Jurkat, Clone E6-1 (cell line): ENCODE results near the gene LYAR.

Experiments
- DNase-seq: peaks from one replicate; pipeline ENCODE4 v3.0.0-alpha.2; 2011; ENCODE audit warnings: low read depth, low spot score
- H3K4me3 ChIP-seq: 2 replicates; pipeline ENCODE4 v1.5.1; 2011; ENCODE audit warnings: mild to moderate bottlenecking, low read length, control low read depth, moderate library complexity

Gene LYAR

DNA sequence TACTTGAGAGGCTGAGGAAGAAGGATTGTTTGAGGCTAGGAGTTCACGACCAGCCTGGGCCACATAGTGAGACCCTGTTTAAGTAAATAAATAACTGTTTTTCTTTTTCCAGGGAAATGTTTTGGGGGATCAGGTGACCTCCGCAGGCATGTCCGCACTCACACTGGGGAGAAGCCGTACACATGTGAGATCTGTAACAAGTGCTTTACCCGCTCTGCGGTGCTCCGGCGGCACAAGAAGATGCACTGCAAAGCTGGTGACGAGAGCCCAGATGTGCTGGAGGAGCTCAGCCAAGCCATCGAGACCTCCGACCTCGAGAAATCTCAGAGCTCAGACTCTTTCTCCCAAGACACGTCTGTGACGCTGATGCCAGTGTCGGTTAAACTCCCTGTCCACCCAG lies 30.6 kb upstream of the LYAR start:
- H3K4me3 ChIP-seq: no peak overlapping the region
- DNase-seq: no peak

DNA sequence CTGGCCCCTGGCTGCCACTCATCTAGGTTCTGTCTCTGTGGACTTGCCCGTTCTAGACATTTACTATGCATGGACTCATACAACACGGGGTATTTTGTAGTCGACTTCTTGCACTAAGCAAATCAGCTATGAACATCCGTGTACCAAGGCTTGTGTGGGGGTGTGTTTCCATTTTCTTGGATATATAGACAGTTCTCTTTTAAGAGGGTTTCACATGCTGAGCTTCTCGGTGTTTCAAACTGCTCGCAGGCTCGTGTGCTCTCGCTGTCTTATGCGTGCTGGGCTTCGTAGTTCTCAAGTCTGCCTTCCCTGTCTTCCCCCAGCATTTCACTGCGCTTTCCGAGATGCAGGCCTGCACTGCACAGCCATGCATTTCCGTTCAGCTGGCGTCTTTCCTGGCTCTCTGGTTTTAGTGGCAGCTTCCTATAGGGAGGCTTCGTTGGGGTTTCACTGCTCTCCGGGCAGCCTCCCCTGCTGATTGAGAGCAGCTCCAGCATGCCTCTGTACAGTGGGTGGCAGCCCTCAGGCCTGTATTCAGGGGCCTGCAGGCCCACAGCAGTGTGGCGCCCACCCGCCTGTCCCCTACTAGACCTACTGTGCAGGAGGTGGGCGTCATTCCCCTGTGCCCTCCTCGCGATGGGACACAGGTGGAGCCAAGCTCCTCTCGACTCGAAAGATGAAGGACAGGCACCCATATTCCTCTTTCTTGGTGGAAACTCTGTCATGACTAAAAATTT lies 27.7 kb upstream of the LYAR start:
- no peak overlapping the region for H3K4me3 ChIP-seq
- DNase-seq: no peak

DNA sequence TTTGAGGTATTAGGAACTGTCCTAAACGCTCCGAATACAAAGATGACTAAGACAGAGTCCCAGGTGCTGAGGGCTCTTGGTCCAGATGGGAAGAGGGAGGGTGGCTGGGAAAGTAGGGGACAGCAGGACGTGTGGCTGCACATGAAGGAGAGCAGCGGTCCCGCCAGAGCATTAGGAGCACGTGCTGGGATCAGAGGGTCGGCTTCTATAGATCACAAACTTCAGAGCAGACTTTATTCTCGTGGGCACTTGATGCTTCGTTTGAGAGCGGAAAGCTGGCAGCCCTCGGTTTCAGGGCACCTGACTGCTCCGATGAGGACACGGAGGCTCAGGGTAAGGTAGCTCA lies 26.2 kb upstream of the LYAR start:
- no peak for DNase-seq
- H3K4me3 ChIP-seq: no peak overlapping the region

DNA sequence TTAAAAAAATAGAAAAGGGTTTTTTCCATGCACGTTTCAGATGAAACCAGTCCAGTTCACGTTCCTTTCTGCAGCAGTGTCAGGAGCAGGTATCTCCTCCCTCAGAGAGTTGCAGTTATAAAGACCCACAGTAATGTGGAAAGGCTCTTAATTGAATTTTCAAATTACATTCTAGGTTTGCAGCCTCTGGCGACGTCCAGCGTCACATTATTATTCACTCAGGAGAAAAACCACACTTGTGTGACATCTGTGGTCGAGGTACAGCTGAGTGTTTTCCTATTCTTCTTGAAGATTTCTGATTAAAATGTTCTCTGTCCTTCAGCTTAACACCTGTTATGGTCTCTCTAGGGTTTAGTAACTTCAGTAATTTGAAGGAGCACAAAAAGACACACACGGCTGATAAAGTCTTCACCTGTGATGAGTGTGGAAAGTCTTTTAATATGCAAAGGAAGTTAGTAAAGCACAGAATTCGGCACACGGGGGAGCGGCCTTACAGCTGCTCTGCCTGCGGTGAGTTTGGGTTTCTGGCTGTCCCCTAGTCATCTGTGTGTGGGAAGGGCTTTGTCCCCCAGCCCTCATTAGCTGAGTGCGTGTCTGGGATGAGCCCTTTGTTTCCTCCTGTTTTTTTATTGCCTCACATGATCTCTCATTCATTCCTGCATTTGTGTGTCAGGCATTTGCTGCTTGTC lies 25.7 kb upstream of the LYAR start:
- no peak overlapping the region for H3K4me3 ChIP-seq
- DNase-seq: no peak

DNA sequence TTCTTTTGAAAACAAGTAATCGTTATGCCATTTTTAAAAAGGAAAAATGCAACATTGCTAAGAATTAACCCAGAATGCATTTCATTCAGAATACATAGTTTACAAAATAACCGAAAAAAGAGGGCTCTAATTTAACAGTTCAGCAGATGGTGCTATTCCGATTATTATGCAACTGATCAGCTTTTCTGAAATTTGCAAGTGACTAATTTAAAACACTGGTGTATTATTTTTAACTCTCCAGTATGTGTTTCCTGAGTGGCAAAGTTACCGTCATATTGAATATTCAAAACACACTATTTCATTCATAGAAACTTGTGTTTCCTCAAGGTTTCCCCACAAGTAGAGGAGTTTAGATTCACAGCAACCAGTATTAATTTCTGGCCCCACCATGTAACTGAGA lies 21.2 kb upstream of the LYAR start:
- DNase-seq: no peak
- H3K4me3 ChIP-seq: no peak overlapping the region

DNA sequence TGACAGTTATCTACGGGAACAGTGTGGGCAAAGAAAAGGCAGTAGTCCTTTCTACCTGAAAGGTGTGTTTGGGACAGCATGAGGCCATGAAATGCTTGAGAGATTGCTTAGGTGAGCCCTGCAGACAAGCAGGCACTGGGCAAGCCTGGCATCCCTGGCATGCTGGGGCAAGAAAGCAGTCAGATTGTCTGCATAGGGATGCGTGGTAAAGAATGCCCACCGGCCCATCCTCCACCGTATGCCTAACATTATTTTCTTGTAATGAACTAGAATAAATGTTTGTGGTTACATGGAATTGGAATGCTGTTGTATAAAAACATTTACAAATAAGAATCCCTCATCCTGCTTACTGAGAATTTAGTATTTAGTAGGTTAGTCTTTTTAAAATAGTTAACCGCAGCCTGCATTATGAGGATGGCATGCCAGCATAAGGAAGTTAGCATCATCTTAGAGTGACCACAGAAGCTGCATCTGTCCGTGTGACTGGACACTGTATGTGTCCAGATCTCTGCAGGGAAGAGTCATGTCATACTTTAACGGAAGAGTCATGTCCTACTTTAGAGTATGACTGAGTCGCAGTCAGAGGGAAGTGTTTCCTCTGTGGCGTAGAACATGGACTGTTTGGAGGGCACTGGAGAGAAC lies 19.0 kb upstream of the LYAR start:
- DNase-seq: no peak
- no peak overlapping the region for H3K4me3 ChIP-seq

DNA sequence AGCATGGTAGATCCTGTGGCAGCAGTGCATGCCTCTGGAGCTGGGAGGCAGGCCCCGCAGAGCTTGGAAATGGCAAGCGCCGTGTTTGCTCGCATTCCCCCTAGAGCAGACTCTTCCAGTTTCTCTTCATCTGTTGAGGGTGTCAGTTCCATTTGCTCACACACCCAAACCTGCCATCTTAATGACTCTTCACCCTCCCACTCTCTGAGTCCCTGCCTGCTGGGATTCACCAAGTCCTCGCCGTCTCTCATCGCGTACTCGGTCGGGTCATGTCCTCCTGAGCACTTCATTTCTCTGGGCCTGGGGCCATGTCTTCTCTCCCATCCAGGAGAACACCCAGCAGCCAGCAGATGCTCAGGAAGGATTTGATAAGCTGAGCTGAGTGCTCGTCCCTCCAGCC lies 17.0 kb upstream of the LYAR start:
- DNase-seq: no peak
- H3K4me3 ChIP-seq: no peak overlapping the region

DNA sequence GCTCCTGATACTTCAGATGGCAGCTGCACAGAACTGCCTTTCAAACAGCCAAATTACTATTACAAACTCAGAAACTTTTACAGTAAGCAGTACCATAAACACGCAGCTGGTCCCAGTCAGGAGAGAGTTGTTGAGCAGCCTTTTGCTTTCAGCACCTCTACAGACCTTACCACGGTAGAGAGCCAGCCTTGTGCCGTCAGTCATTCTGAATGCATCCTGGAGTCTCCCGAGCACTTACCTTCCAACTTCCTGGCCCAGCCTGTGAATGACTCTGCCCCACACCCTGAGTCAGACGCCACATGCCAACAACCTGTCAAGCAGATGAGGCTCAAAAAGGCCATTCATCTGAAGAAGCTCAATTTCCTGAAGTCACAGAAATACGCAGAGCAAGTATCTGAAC lies 12.5 kb upstream of the LYAR start:
- DNase-seq: no peak
- no peak overlapping the region for H3K4me3 ChIP-seq

DNA sequence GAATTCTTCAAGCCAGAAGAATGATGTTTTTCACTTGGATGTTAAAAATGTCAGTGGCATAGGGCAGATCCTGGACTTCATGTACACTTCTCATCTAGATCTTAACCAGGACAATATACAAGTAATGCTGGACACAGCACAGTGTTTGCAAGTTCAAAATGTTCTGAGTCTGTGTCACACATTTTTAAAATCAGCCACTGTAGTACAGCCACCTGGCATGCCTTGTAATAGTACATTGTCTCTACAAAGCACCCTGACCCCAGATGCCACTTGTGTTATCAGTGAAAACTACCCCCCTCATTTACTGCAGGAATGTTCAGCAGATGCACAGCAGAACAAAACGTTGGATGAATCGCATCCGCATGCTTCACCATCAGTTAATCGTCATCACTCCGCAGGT lies 12.0 kb upstream of the LYAR start:
- no peak for DNase-seq
- no peak overlapping the region for H3K4me3 ChIP-seq

DNA sequence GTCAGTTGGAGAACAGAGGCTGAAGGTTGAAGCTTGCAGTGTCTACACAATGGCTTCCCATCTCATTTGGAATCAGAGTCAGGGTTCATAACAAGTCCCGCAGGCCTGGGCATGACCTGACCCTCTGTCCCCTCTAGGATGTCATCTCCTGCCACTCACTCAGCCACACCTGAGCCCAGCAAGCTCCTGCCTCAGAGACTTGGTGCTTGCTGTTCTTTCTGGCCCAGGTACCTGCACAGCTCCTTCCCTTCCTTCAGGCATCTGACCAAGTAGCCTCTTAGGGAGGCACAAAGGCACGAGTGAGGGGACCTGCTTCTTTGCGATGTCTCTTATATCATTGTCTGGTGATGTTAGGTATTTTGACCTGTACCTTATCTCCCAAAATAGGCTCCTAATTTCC lies 9.1 kb upstream of the LYAR start:
- no peak for DNase-seq
- H3K4me3 ChIP-seq: no peak overlapping the region

DNA sequence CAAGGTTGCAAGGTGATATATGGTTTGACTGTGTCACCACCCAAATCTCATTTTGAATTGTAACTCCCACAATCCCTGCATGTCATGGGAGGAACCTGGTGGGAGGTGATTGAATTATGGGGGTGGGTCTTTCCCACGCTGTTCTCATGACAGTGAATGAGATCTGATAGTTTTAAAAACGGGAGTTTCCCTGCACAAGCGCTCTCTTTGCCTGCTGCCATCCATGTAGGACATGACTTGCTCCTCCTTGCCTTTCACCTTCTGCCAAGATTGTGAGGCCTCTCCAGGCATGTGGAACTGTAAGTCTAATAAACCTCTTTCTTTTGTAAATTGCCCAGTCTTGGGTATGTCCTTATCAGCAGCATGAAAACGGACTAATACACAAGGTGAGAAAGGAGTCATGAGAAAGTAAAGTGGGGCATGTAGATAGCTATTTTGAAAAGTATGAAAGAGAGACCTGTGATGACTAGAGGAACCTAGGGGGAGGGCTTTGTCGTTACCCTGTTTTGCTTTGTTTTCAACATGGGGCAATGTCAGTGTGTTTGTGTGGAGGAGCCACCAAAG lies 6.4 kb upstream of the LYAR start:
- DNase-seq: no peak
- H3K4me3 ChIP-seq: no peak overlapping the region

DNA sequence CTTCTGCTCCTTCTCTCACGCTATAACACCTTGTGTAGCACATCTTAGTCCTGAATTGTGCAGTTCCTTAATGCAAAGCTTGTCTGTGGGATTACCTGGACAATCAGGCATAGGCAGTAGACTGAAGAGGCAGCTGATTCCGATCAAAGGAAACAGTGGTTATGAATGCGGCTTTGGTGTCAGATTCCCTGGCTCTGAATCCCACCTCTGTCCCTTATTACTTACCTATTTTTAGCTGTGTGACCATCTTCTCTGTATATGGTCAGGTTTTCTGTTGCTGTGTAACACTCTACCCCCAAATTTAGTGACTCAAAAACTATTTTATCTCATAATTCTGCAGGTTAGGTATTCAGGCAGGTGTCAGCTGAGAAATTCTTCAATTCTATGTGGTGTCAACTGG lies 3.3 kb upstream of the LYAR start:
- no peak overlapping the region for H3K4me3 ChIP-seq
- DNase-seq: no peak

DNA sequence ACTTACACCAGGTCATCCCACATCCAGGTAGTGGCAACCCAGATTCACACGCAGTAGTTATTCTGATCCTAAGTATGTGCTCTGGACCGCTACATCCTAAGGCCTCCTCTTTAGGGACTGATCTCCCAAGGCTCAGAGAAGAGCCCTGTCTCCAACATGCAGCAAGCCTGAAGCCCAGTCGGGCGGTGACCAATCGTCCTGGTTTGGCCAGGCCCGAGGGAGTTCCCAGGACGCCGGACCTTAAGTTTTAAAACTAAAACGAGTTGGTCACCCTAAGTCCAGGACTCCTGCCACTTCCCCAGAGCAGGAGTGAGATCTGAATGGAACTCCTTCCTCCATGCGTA lies 385 bp downstream of the LYAR start:
- DNase-seq: no peak
- peak overlapping the region; percentile 98 for H3K4me3 ChIP-seq

DNA sequence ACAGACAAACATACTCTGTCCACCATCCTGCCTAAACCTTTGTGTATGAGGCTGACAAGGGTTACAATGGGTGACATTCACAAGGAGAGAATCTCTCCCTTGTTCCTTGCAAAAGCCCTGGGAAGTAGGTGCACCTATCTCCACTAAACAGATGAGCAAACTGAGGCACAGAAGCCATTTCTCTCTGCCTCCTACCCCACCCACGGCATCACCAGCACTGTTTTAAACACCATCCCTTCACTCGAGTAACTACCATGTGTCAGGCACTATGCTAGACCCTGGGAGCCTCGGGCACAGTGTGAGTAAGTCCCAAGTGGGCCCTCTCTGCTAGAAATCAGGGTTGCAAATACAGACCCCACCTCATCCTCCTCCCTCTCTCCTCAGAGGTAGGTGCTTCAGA lies 899 bp downstream of the LYAR start:
- DNase-seq: no peak
- peak overlapping the region; percentile 98 for H3K4me3 ChIP-seq

DNA sequence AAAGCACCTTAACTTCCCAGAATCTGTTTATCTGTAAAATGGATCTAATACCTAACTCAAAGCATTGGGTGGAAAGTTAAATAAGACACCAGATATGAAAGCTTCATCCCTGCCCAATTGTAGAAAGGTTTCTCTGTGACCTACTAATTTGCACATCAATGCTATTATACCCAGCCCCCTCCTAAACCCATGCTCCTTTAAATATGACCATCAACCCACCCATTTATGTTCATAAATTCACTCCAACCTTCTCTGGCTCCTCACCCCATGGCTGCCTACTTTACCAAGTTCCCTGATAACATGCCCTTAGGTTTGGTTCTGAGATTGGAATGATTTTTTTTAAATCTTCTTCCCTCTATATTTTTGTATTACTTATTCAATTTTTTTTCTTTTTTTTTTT lies 1.9 kb downstream of the LYAR start:
- H3K4me3 ChIP-seq: no peak overlapping the region
- DNase-seq: no peak

DNA sequence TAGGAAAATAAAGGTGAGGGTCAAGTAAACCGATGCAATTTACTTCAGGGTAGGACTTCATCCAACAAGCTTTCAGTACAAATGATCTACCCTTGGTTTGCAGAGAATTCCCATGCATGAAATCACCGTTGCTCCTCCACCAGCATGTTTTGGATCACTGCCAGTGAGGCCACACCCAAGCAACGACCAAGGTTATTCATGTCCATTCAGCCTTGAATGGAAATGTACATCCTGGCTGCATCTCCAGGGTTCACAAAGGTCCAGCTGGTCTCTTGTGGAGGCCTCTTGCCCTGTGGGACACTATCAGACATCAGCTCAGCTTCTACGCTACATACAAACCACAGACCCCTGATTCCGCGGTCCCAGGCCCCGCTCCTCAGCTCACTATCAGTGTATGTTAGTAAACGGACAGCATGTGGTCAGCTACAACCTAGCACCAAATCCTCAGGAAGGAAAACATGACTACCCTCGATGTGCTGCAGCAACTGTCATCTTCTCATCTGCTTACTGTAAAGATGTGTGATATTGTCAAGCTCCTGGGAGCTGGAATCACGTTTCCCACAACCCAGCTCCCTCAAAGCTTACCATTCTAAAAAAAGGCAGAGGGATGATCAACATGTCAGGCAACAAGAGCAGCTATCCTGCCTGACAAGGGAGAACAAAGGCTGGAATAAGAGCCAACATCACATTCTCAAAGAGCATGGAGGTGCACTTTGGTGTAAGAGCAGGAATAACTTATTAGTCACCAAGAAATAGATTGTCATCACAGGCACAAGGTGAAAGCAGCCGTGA lies 4.9 kb downstream of the LYAR start:
- DNase-seq: no peak
- H3K4me3 ChIP-seq: no peak overlapping the region

DNA sequence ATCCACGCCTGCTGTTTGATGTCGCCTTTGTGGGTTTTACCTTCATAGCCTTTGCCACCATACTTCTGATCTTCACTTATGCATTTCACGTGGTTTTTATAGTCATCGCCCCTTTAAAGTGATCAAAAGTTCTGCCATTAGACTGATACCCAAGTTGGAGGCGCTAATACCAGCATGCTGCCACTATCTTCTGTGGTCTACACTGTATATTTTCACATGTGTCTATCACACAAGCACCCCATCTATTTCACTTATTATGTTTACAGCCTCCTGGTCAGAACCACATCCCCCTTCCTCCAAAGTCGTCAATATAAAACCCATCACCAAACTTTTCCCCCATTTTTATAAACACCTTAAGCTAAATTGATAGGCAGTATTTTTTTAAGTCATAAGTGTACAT lies 8.2 kb downstream of the LYAR start:
- H3K4me3 ChIP-seq: no peak overlapping the region
- peak; percentile 26 for DNase-seq

DNA sequence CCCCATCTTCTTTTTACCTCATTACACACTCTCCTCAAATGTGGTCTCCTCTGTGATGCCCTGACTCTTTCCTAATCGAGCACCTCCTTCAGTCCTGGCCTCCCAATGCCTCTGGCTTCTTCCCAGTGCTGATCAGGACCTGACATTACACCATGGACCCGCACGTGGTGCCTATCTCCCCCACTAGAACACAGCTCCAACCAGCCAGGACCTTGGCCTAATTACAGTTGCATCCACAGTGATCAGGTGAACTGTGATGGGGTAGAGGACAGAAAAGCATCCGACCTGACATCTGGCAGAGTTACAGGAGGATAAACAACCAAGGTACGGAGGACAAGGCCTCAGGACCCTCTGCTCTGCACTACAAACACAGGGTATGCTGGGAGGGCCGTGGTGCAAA lies 12.4 kb downstream of the LYAR start:
- DNase-seq: no peak
- H3K4me3 ChIP-seq: no peak overlapping the region

DNA sequence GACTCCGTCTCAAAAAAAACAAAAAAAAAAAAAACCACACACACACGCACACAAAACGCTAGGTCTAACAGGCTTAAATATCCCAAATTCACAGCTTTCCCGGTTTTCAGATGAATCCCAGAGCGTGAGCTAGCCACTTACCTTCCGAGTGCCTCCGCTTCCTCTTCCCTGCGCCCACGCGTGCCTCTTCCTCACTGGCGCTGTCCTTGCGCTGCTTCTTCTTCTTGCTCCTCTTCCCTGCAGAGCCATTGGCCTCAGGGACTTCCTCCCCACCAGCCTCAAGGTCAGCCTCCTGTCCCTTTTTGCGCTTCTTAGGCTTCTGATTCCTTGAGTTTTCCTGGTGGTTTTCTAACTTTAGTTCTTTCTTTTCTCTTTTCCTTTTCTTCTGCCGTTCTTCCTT lies 15.7 kb downstream of the LYAR start:
- no peak for DNase-seq

DNA sequence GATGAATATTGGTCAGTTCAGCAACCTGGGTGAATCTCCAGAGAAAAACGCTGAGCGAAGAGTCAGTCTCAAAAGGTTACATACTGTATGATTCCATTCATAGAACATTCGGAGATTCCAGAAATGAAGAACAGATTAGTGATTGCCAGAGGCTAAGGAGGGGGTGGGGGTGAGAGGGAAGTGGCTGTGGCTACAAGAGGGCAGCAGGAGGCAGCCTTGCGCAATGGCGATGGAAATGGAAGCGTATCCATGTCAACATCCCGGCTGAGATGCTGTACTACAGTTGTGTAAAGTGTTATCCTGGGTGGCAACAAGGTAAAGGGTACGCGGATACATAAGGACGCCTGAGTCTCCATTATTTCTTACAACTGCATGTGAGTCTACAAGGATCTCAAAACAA lies 18.0 kb downstream of the LYAR start:
- H3K4me3 ChIP-seq: no peak overlapping the region
- DNase-seq: no peak

More for the DNA sequence above, 15.7 kb downstream of the LYAR start:
- H3K4me3 ChIP-seq: no peak overlapping the region
